Stomach smooth muscle (tissue), 2 donors: Measurements from ENCODE around the gene TTLL5.

ENCODE experiments used
- H3K27ac ChIP-seq: one replicate; pipeline ENCODE4 v1.7.0; 2013; ENCODE audit warnings: mild to moderate bottlenecking, low read length, inconsistent platforms
- H3K27me3 ChIP-seq, 2 donors: one replicate each; pipeline ENCODE4 v1.7.0; 2013; ENCODE audit warnings: low read length in 2 of 2; ENCODE audit not compliant: insufficient read depth in 2 of 2, control insufficient read depth in 1 of 2
- H3K36me3 ChIP-seq, 2 donors: one replicate each; pipeline ENCODE4 v1.7.0; 2013; ENCODE audit warnings: low read length in 2 of 2; ENCODE audit not compliant: control insufficient read depth in 2 of 2, insufficient read depth in 2 of 2
- H3K4me1 ChIP-seq: one replicate; pipeline ENCODE4 v1.7.0; 2013; ENCODE audit warnings: low read length; ENCODE audit not compliant: control insufficient read depth, insufficient read depth
- H3K4me3 ChIP-seq, 2 donors: one replicate each; pipeline ENCODE4 v1.7.0; 2013; ENCODE audit warnings: low read length in 2 of 2
- H3K9ac ChIP-seq, 2 donors: one replicate each; pipeline ENCODE4 v1.7.0; 2013; ENCODE audit warnings: low read length in 2 of 2, mild to moderate bottlenecking in 1 of 2
- H3K9me3 ChIP-seq, 2 donors: one replicate each; pipeline ENCODE4 v1.7.0; 2013; ENCODE audit warnings: low read length in 2 of 2; ENCODE audit not compliant: control insufficient read depth in 2 of 2
- donor health status: healthy.
- donor health status: Pancreatic carcinoma.

Gene TTLL5

GRCh38 chr14:75757644-75758402, 96.8 kb downstream of the TTLL5 start:
- no peaks in the 10 kb centered on the region for H3K4me1 ChIP-seq
- H3K36me3 ChIP-seq, result no peaks in the 10 kb centered on the region
- H3K9me3 ChIP-seq, result no peaks in the 10 kb centered on the region
- H3K27ac ChIP-seq, result no peak overlapping the region
- no peaks in the 10 kb centered on the region for H3K27me3 ChIP-seq
- no peak overlapping the region for H3K4me3 ChIP-seq
- no peak overlapping the region for H3K9ac ChIP-seq

- no peaks in the 10 kb centered on the region for H3K36me3 ChIP-seq
These were observed 103.0 kb downstream of the TTLL5 start for GRCh38 chr14:75764020-75764419.

GRCh38 chr14:75769047-75769685, 108.1 kb downstream of the TTLL5 start:
- H3K9me3 ChIP-seq, result no peaks in the 10 kb centered on the region
- H3K27me3 ChIP-seq, result no peaks in the 10 kb centered on the region
- H3K27ac ChIP-seq, result no peak overlapping the region
- H3K9ac ChIP-seq, result no peak overlapping the region
- H3K4me3 ChIP-seq, result no peak overlapping the region
- H3K36me3 ChIP-seq, result no peaks in the 10 kb centered on the region
- H3K4me1 ChIP-seq, result no peaks in the 10 kb centered on the region

More at GRCh38 chr14:75764020-75764419, 103.0 kb downstream of the TTLL5 start:
- Histone ChIP-seq H3K27me3 (no peaks in the 10 kb centered on the region), H3K9ac (no peak overlapping the region), H3K27ac (no peak overlapping the region), H3K4me1 (no peaks in the 10 kb centered on the region), H3K9me3 (no peaks in the 10 kb centered on the region), H3K4me3 (no peak overlapping the region)

DNA sequence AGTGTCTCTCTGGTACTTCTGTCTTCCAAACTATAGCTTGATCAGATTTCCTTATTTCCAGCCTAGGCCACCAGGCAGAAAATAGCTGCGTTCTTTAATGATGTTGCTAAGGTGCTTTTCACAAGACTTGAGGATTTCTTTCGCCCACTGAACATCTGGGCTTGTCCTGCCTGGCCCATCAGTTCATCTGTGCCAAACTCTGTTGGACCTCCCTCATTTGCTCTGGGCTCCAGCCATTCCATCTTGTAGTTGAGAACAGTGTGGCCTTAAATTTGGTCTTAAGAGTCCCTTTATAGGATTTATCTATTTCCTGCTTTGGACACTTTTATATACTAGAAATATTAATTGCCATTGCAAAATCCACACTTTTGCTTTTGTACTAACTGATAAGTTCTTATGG, 109.6 kb downstream of the TTLL5 start:
- H3K4me3 ChIP-seq, result no peak overlapping the region
- no peaks in the 10 kb centered on the region for H3K4me1 ChIP-seq
- H3K27me3 ChIP-seq, result no peaks in the 10 kb centered on the region
- no peak overlapping the region for H3K9ac ChIP-seq
- H3K9me3 ChIP-seq, result no peaks in the 10 kb centered on the region
- H3K27ac ChIP-seq, result no peak overlapping the region
- peaks cover 3% of the 10 kb centered on the region in 2 donors for H3K36me3 ChIP-seq

GRCh38 chr14:75771595-75771994, 110.5 kb downstream of the TTLL5 start:
- Histone ChIP-seq H3K9me3 (no peaks in the 10 kb centered on the region), H3K36me3 (peaks cover 3 to 4% of the 10 kb centered on the region in 2 donors), H3K4me1 (no peaks in the 10 kb centered on the region), H3K27ac (no peak overlapping the region), H3K9ac (no peak overlapping the region), H3K4me3 (no peak overlapping the region), H3K27me3 (no peaks in the 10 kb centered on the region)

DNA sequence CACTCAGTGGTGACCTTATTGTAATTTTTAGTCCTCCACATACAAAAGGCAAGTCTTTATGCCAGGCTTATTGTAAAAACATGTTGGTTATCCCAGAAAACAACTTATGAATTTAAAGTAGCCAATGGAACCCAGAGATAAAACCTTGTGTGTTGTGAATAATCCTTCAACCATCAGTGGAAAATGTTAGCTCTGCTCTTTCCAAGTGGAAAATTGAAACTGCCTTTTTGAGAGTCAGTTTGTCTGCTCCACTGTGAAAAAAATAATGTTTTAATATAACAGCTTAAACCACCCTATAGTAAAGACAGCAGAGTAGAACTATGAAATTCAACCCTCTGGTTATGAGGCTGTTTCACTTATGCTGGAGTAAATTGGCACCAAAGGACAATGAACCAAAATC, 112.0 kb downstream of the TTLL5 start:
- no peak overlapping the region for H3K9ac ChIP-seq
- H3K4me1 ChIP-seq, result no peaks in the 10 kb centered on the region
- H3K36me3 ChIP-seq, result peaks cover 4 to 6% of the 10 kb centered on the region in 2 donors
- H3K4me3 ChIP-seq, result no peak overlapping the region
- no peak overlapping the region for H3K27ac ChIP-seq
- no peaks in the 10 kb centered on the region for H3K9me3 ChIP-seq
- H3K27me3 ChIP-seq, result no peaks in the 10 kb centered on the region

GRCh38 chr14:75781096-75781495, 120.0 kb downstream of the TTLL5 start:
- no peak overlapping the region for H3K9ac ChIP-seq
- no peaks in the 10 kb centered on the region for H3K4me1 ChIP-seq
- no peaks in the 10 kb centered on the region for H3K27me3 ChIP-seq
- no peak overlapping the region for H3K27ac ChIP-seq
- no peak overlapping the region for H3K4me3 ChIP-seq
- H3K9me3 ChIP-seq, result no peaks in the 10 kb centered on the region
- H3K36me3 ChIP-seq, result peaks cover 10% of the 10 kb centered on the region in 2 donors

DNA sequence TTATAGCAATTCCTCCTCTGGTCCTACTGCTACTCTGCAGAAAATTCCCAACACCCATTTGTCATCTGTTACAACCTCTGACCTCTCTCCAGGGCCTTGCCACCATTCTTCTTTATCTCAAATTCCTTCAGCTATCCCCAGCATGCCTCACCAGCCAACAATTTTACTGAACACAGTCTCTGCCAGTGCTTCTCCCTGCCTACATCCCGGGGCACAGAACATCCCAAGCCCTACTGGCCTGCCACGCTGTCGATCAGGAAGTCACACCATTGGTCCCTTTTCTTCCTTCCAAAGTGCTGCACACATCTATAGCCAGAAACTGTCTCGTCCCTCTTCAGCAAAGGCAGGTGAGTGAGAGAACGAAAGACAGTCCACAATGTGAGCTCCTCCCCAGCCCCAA, 122.1 kb downstream of the TTLL5 start:
- H3K9ac ChIP-seq, result no peak overlapping the region
- no peaks in the 10 kb centered on the region for H3K9me3 ChIP-seq
- peaks cover 7 to 10% of the 10 kb centered on the region in 2 donors for H3K36me3 ChIP-seq
- H3K4me3 ChIP-seq, result no peak overlapping the region
- no peak overlapping the region for H3K27ac ChIP-seq
- H3K27me3 ChIP-seq, result no peaks in the 10 kb centered on the region
- H3K4me1 ChIP-seq, result no peaks in the 10 kb centered on the region

- H3K4me1 ChIP-seq, result no peaks in the 10 kb centered on the region
- H3K27ac ChIP-seq, result no peak overlapping the region
- no peak overlapping the region for H3K9ac ChIP-seq
- no peaks in the 10 kb centered on the region for H3K9me3 ChIP-seq
- no peaks in the 10 kb centered on the region for H3K27me3 ChIP-seq
- H3K36me3 ChIP-seq, result peaks cover 7 to 10% of the 10 kb centered on the region in 2 donors
- no peak overlapping the region for H3K4me3 ChIP-seq
These were observed 122.7 kb downstream of the TTLL5 start for GRCh38 chr14:75783602-75784313.

- Histone ChIP-seq H3K4me1 (no peaks in the 10 kb centered on the region), H3K36me3 (peaks cover 7 to 10% of the 10 kb centered on the region in 2 donors), H3K9me3 (no peaks in the 10 kb centered on the region), H3K27me3 (no peaks in the 10 kb centered on the region), H3K27ac (no peak overlapping the region), H3K9ac (no peak overlapping the region), H3K4me3 (no peak overlapping the region)
These were observed 123.3 kb downstream of the TTLL5 start for GRCh38 chr14:75784314-75784686.
